ENCODE measurements around the gene HSPA1A.
A peak's percentile ranks its signal among the peaks of the same experiment; 100 is the strongest.
"Not testable (repeated sequence)": the region's sequence is repeated elsewhere in the genome, so short reads cannot be mapped to it uniquely, and the experiment has no call there.

HSPA1A gene

DNA sequence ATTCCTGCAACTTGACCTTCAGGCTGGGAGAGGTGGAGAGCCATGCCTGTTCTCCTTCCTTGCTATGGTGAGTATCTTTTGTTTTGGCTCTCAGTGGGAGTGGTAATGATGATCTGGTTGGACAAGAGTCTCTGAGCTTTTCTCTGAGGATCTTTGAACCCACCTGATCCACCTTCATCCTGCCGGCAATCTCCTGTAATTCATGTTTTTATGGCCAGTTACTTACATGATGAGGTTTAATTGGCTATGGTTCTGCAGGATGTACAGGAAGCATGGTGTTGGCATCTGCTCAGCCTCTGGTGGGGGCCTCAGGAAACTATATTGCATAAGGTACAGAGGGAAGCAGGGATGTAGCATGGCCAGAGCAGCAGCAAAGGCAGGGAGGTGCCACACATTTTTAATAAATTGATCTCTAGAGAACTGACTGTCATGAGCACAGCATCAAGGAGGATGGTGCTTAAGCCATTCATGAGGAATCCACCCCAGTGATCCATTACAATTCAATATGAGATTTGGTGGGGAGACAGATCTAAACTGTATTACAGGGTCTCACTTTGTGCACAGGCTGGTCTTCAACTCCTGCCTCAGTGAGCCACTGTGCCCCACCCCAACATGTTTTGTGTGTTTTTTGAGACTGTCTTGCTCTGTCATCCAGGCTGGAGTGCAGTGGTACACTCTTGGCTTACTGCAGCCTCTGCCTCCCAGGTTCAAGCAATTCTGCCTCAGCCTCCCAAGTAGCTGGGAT is 22.2 kb downstream of the HSPA1A start:
- peaks cover 23% of the 10 kb centered on the region for H4K20me1 ChIP-seq (ENCODE audit: control insufficient read depth, insufficient read depth, low read depth, low read length)
- peak overlapping the region; percentile 88 for H3K4me2 ChIP-seq (ENCODE audit: low read length)
- peaks cover 61% of the 10 kb centered on the region for H3K79me2 ChIP-seq (ENCODE audit: control insufficient read depth, low read length)
- H3K4me1 ChIP-seq (ENCODE audit: control insufficient read depth, low read length), result peaks cover 44% of the 10 kb centered on the region
- no peaks in the 10 kb centered on the region for H3K9me2 ChIP-seq (replicated peaks; ENCODE audit: control insufficient read depth, low read length)
- H3K36me3 ChIP-seq (ENCODE audit: control insufficient read depth, low read length), result peaks cover 72% of the 10 kb centered on the region
- H3K4me3 ChIP-seq (ENCODE audit: low read length), result peak overlapping the region; percentile 93
- H3F3A ChIP-seq (ENCODE audit: control insufficient read depth, insufficient read depth), result peaks cover 83% of the 10 kb centered on the region
- H3K9me3 ChIP-seq (ENCODE audit: control insufficient read depth, insufficient read depth, low read length), result no peaks in the 10 kb centered on the region
- TF ChIP-seq CTCF (IDR thresholded peaks at IDR 0.05; ENCODE audit: low read depth, low read length, poor library complexity, severe bottlenecking) (no peak), EZH2phosphoT487 (IDR thresholded peaks at IDR 0.05; ENCODE audit: borderline replicate concordance, low read length) (no peak)
- H3K27me3 ChIP-seq (ENCODE audit: control insufficient read depth, low read length), result no peaks in the 10 kb centered on the region; the same call in 1 of the 2 replicates
- H3K27ac ChIP-seq (ENCODE audit: low read depth, low read length), result peak overlapping the region; percentile 87

GRCh38 chr6:31838114-31838553 is 22.8 kb downstream of the HSPA1A start:
- peak overlapping the region; percentile 93 for H3K4me3 ChIP-seq (ENCODE audit: low read length)
- H3F3A ChIP-seq (ENCODE audit: control insufficient read depth, insufficient read depth), result peaks cover 82% of the 10 kb centered on the region
- H3K36me3 ChIP-seq (ENCODE audit: control insufficient read depth, low read length), result peaks cover 76% of the 10 kb centered on the region
- H4K20me1 ChIP-seq (ENCODE audit: control insufficient read depth, insufficient read depth, low read depth, low read length), result peaks cover 23% of the 10 kb centered on the region
- not testable (repeated sequence) for H3K27me3 ChIP-seq (ENCODE audit: control insufficient read depth, low read length); H3K9me2 ChIP-seq (replicated peaks; ENCODE audit: control insufficient read depth, low read length); H3K9me3 ChIP-seq (ENCODE audit: control insufficient read depth, insufficient read depth, low read length)
- H3K4me2 ChIP-seq (ENCODE audit: low read length), result peak overlapping the region; percentile 88
- H3K4me1 ChIP-seq (ENCODE audit: control insufficient read depth, low read length), result peaks cover 38% of the 10 kb centered on the region
- peaks cover 58% of the 10 kb centered on the region for H3K79me2 ChIP-seq (ENCODE audit: control insufficient read depth, low read length)
- H3K27ac ChIP-seq (ENCODE audit: low read depth, low read length), result peak overlapping the region; percentile 87; the same call in 1 of the 2 replicates

DNA sequence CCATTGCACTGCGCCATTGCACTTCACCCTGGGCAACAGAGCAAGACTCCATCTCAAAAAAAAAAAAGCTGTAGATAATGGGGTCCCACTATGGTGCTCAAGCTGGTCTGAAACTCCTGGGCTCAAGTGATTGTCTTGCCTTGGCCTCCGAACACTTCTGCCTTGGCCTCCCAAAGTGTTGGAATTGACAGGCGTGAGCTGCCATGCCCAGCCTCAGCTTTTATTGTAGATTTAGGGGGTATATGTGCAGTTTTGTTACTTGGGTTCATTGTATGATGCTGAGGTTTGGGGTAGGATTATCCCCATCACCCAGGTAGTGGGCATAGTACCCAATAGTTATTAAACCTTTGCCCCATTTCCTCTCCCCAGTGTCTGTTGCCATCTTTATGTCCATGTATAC is 23.6 kb downstream of the HSPA1A start:
- H3K4me2 ChIP-seq (ENCODE audit: low read length), result peak overlapping the region; percentile 26
- H3F3A ChIP-seq (ENCODE audit: control insufficient read depth, insufficient read depth), result peaks cover 83% of the 10 kb centered on the region
- no peaks in the 10 kb centered on the region for H3K9me3 ChIP-seq (ENCODE audit: control insufficient read depth, insufficient read depth, low read length)
- peaks cover 23% of the 10 kb centered on the region for H4K20me1 ChIP-seq (ENCODE audit: control insufficient read depth, insufficient read depth, low read depth, low read length)
- peaks cover 52% of the 10 kb centered on the region for H3K79me2 ChIP-seq (ENCODE audit: control insufficient read depth, low read length)
- no peak overlapping the region for H3K27ac ChIP-seq (ENCODE audit: low read depth, low read length)
- no peaks in the 10 kb centered on the region for H3K9me2 ChIP-seq (replicated peaks; ENCODE audit: control insufficient read depth, low read length)
- no peaks in the 10 kb centered on the region; the same call in 1 of the 2 replicates for H3K27me3 ChIP-seq (ENCODE audit: control insufficient read depth, low read length)
- H3K4me3 ChIP-seq (ENCODE audit: low read length), result no peak overlapping the region
- H3K4me1 ChIP-seq (ENCODE audit: control insufficient read depth, low read length), result peaks cover 30% of the 10 kb centered on the region
- H3K36me3 ChIP-seq (ENCODE audit: control insufficient read depth, low read length), result peaks cover 77% of the 10 kb centered on the region
- TF ChIP-seq EZH2phosphoT487 (IDR thresholded peaks at IDR 0.05; ENCODE audit: borderline replicate concordance, low read length) (no peak), CTCF (IDR thresholded peaks at IDR 0.05; ENCODE audit: low read depth, low read length, poor library complexity, severe bottlenecking) (no peak)

- H3K27ac ChIP-seq (ENCODE audit: low read depth, low read length); H3K9me2 ChIP-seq (replicated peaks; ENCODE audit: control insufficient read depth, low read length): not testable (repeated sequence)
- peaks cover 87% of the 10 kb centered on the region for H3F3A ChIP-seq (ENCODE audit: control insufficient read depth, insufficient read depth)
These were observed 24.4 kb downstream of the HSPA1A start for GRCh38 chr6:31839779-31840126.

More at GRCh38 chr6:31839779-31840126, 24.4 kb downstream of the HSPA1A start:
- Histone ChIP-seq H4K20me1 (ENCODE audit: control insufficient read depth, insufficient read depth, low read depth, low read length) (peaks cover 23% of the 10 kb centered on the region), H3K36me3 (ENCODE audit: control insufficient read depth, low read length) (peaks cover 74% of the 10 kb centered on the region), H3K79me2 (ENCODE audit: control insufficient read depth, low read length) (peaks cover 44% of the 10 kb centered on the region), H3K4me1 (ENCODE audit: control insufficient read depth, low read length) (peaks cover 24% of the 10 kb centered on the region)
- H3K4me2 ChIP-seq (ENCODE audit: low read length); H3K9me3 ChIP-seq (ENCODE audit: control insufficient read depth, insufficient read depth, low read length); H3K4me3 ChIP-seq (ENCODE audit: low read length); H3K27me3 ChIP-seq (ENCODE audit: control insufficient read depth, low read length): not testable (repeated sequence)

Data from DOHH2 (cell line).